B cell (primary cell): ENCODE results near the gene PCDHGC3. TPM values are rescaled to one million over a fixed set of nuclear protein-coding genes. Genes with fewer than 3 reads are reported as not detected.

Source experiments
- ATAC-seq: fragments of 200-7000 bp; cut with Tn5 transposase; one replicate; pipeline ENCODE4 v1.10.0; 2021; ENCODE audit warnings: low read depth, mild to moderate bottlenecking, moderate number of reproducible peaks, moderate library complexity
- CTCF ChIA-PET: fragments of 350-600 bp; sonication (Branson Sonifier 250); formaldehyde crosslinking; loops from one replicate; lab custom pipeline; 2021; ENCODE audit warnings: antibody characterized with exemption, inconsistent platforms; lab: Charles Lee
- POLR2A ChIA-PET: fragments of 350-600 bp; sonication (Branson Sonifier 250); formaldehyde crosslinking; loops from one replicate; lab custom pipeline; 2021; ENCODE audit warnings: antibody characterized with exemption; lab: Charles Lee
- DNase-seq: peaks from one replicate; pipeline ENCODE4 v3.0.0; 2013
- H2AFZ ChIP-seq: 2 replicates; pipeline ENCODE4 v1.6.1; 2012; ENCODE audit warnings: mild to moderate bottlenecking, low read depth, low read length; ENCODE audit not compliant: insufficient read depth, poor library complexity, severe bottlenecking
- H3K27ac ChIP-seq, 2 donors: 1 replicate in 1 of 2; 2 replicates in 1 of 2; pipeline ENCODE4 v1.5.1; 2012 to 2013; ENCODE audit warnings: low read length in 2 of 2, mild to moderate bottlenecking in 2 of 2, moderate library complexity in 1 of 2
- H3K27me3 ChIP-seq, 4 experiments: fragments of 200-600 bp in 1 of 4; sonication (generic) in 1 of 4; replicated peaks in 1 of 4; 1 replicate in 2 of 4; 2 replicates in 2 of 4; pipeline versions ENCODE4 v1.6.1 to v1.7.0; 2013 to 2016; ENCODE audit warnings: low read length in 3 of 4, mild to moderate bottlenecking in 2 of 4, mixed read lengths in 1 of 4, moderate library complexity in 1 of 4; ENCODE audit not compliant: insufficient read depth in 4 of 4, control insufficient read depth in 3 of 4; ENCODE audit errors: control extremely low read depth in 1 of 4
- H3K36me3 ChIP-seq, 2 experiments: replicated peaks in 1 of 2; 1 replicate in 1 of 2; 2 replicates in 1 of 2; pipeline versions ENCODE4 v1.6.1 to v1.7.1; 2013; ENCODE audit warnings: low read length in 1 of 2; ENCODE audit not compliant: insufficient read depth in 2 of 2, control insufficient read depth in 1 of 2; ENCODE audit errors: control extremely low read depth in 1 of 2, extremely low read depth in 1 of 2
- H3K4me1 ChIP-seq, 2 donors: fragments of 200-600 bp in 1 of 2; sonication (generic) in 1 of 2; 1 replicate in 1 of 2; 2 replicates in 1 of 2; pipeline versions ENCODE4 v1.5.1 to v1.6.1; 2013 to 2017; ENCODE audit warnings: low read length in 2 of 2; ENCODE audit not compliant: control insufficient read depth in 2 of 2, insufficient read depth in 2 of 2
- H3K4me2 ChIP-seq: replicated peaks from 2 replicates; pipeline ENCODE3; 2012; ENCODE audit warnings: mild to moderate bottlenecking, low read depth, low read length; ENCODE audit not compliant: poor library complexity, severe bottlenecking
- H3K4me3 ChIP-seq, 5 experiments: fragments of 200-600 bp in 1 of 5; sonication (generic) in 1 of 5; 1 replicate in 3 of 5; 2 replicates in 2 of 5; pipeline versions ENCODE4 v1.5.1 to v1.7.0; 2011 to 2016; ENCODE audit warnings: low read length in 4 of 5, mild to moderate bottlenecking in 4 of 5, low read depth in 2 of 5, control low read depth in 1 of 5, moderate library complexity in 1 of 5; ENCODE audit not compliant: insufficient read depth in 1 of 5; ENCODE audit errors: control extremely low read depth in 1 of 5, extremely low read depth in 1 of 5
- H3K79me2 ChIP-seq: fragments of 200-600 bp; sonication (generic); one replicate; pipeline ENCODE4 v1.6.0; 2016; ENCODE audit warnings: low read length; ENCODE audit not compliant: control insufficient read depth, insufficient read depth
- H3K9ac ChIP-seq: fragments of 200-600 bp; sonication (generic); 2 replicates; pipeline ENCODE4 v1.6.1; 2017; ENCODE audit warnings: mild to moderate bottlenecking, low read length, moderate library complexity
- H3K9me3 ChIP-seq, 3 donors: one replicate each; pipeline versions ENCODE4 v1.6.1 to v1.7.1; 2013; ENCODE audit warnings: low read length in 2 of 3; ENCODE audit not compliant: control insufficient read depth in 2 of 3, insufficient read depth in 1 of 3; ENCODE audit errors: control extremely low read depth in 1 of 3
- H4K20me1 ChIP-seq: 2 replicates; pipeline ENCODE4 v1.6.0; 2012; ENCODE audit warnings: mild to moderate bottlenecking, low read length; ENCODE audit not compliant: insufficient read depth, control insufficient read depth, poor library complexity, severe bottlenecking
- H3K27ac Mint-ChIP-seq: one replicate; pipeline ENCODE4 v1.8.0; 2021; ENCODE audit warnings: mixed read lengths
- H3K27me3 Mint-ChIP-seq: one replicate; pipeline ENCODE4 v1.8.0; 2021; ENCODE audit warnings: mixed read lengths
- H3K4me1 Mint-ChIP-seq: one replicate; pipeline ENCODE4 v1.8.0; 2021; ENCODE audit warnings: mixed read lengths
- H3K4me3 Mint-ChIP-seq: one replicate; pipeline ENCODE4 v1.8.0; 2021; ENCODE audit warnings: mixed read lengths
- H3K9me3 Mint-ChIP-seq: one replicate; pipeline ENCODE4 v1.8.0; 2022; ENCODE audit warnings: mixed read lengths; ENCODE audit not compliant: insufficient read depth
- EZH2 ChIP-seq: IDR thresholded peaks from 2 replicates; pipeline ENCODE4 v1.6.1; 2012; ENCODE audit warnings: borderline replicate concordance, low read depth, mild to moderate bottlenecking, moderate library complexity, low read length; ENCODE audit not compliant: insufficient read depth, poor library complexity, severe bottlenecking
- WGBS: methylation state at CpG from one replicate; pipeline ENCODE4 v1.1.5; 2013; ENCODE audit warnings: missing lambda C conversion rate; ENCODE audit not compliant: insufficient coverage; 5-methylcytosine and 5-hydroxymethylcytosine counted together
- intact Hi-C: fragments of 100-400 bp; cut with micrococcal nuclease; formaldehyde crosslinking; loops from one replicate; pipeline ENCODE4 v1.10.0; 2022
- polyA plus RNA-seq: library from polyadenylated mRNA; depleted of rRNA; stranded (reverse); fragments of >200 nt; gene quantifications from 2 replicates; pipeline ENCODE4 v1.2.3, GENCODE V29; 2012
- total RNA-seq, 2 donors: library from RNA; stranded (reverse); fragments of 120-200 nt in 1 of 2; gene quantifications; 1 replicate in 1 of 2; 2 replicates in 1 of 2; pipeline versions ENCODE4 v1.2.3 to v1.2.4, GENCODE V29; 2013 to 2022
- TF ChIP-seq, protein P1 (sequence below): fragments of 200-600 bp; IDR thresholded peaks from one replicate; pipeline ENCODE4 v1.8.0; 2022; ENCODE audit warnings: antibody characterized with exemption, mild to moderate bottlenecking

The PCDHGC3 gene
- total and polyA plus RNA-seq, 2 donors (not counting 1 experiment from before 2014, with no cell fraction given) = 0.88 to 2.0 TPM

DNA sequence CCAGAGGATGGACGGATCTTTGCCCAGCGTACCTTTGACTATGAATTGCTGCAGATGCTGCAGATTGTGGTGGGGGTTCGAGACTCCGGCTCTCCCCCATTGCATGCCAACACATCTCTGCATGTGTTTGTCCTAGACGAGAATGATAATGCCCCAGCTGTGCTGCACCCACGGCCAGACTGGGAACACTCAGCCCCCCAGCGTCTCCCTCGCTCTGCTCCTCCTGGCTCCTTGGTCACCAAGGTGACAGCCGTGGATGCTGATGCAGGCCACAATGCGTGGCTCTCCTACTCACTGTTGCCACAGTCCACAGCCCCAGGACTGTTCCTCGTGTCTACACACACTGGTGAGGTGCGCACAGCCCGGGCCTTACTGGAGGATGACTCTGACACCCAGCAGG lies 15.0 kb downstream of the PCDHGC3 start:
- CTCF ChIA-PET = interaction anchor here (1.1 to 2.9 kb wide), 2 partner anchors 17 to 60 kb away, joined by 3 to 9 read pairs; partner anchors contain the start of gene PCDHGA12

More for the DNA sequence above, 15.0 kb downstream of the PCDHGC3 start:
- POLR2A ChIA-PET = no interaction called here
- ATAC-seq (no peak), DNase-seq (no peak)
- Histone ChIP-seq H3K9ac (no peak overlapping the region), H3K9me3 (peaks cover 0 to 25% (median 0%) of the 10 kb centered on the region in 3 donors), H3K27ac (no peak overlapping the region), H3K79me2 (no peaks in the 10 kb centered on the region), H3K36me3 (no peaks in the 10 kb centered on the region), H3K27me3 (peaks cover 0 to 70% (median 24%) of the 10 kb centered on the region in 4 experiments), H3K4me2 (no peak overlapping the region), H2AFZ (no peak overlapping the region), H3K4me3 (no peak overlapping the region), H3K4me1 (peaks cover 17 to 21% of the 10 kb centered on the region in 2 donors), H4K20me1 (no peaks in the 10 kb centered on the region)
- H3K27ac Mint-ChIP-seq = no peak overlapping the region
- TF ChIP-seq, protein P1, sequence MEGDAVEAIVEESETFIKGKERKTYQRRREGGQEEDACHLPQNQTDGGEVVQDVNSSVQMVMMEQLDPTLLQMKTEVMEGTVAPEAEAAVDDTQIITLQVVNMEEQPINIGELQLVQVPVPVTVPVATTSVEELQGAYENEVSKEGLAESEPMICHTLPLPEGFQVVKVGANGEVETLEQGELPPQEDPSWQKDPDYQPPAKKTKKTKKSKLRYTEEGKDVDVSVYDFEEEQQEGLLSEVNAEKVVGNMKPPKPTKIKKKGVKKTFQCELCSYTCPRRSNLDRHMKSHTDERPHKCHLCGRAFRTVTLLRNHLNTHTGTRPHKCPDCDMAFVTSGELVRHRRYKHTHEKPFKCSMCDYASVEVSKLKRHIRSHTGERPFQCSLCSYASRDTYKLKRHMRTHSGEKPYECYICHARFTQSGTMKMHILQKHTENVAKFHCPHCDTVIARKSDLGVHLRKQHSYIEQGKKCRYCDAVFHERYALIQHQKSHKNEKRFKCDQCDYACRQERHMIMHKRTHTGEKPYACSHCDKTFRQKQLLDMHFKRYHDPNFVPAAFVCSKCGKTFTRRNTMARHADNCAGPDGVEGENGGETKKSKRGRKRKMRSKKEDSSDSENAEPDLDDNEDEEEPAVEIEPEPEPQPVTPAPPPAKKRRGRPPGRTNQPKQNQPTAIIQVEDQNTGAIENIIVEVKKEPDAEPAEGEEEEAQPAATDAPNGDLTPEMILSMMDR = no peak
- no peak for TF ChIP-seq EZH2
- no peaks in the 10 kb centered on the region for H3K9me3 Mint-ChIP-seq
- WGBS = 88% methylated on average over 7 of the region's 13 CpGs
- peak overlapping the region; percentile 68 for H3K4me3 Mint-ChIP-seq
- peaks cover 18% of the 10 kb centered on the region for H3K4me1 Mint-ChIP-seq
- intact Hi-C loops = no loop called here
- H3K27me3 Mint-ChIP-seq = peaks cover 59% of the 10 kb centered on the region
